Measurements from ENCODE around the gene TUBD1. TPM values are rescaled to one million over a fixed set of nuclear protein-coding genes. Genes with fewer than 3 reads are reported as not detected.

Gene TUBD1
- total RNA-seq, 1 experiment from 2014 or later: 16.1 TPM

DNA sequence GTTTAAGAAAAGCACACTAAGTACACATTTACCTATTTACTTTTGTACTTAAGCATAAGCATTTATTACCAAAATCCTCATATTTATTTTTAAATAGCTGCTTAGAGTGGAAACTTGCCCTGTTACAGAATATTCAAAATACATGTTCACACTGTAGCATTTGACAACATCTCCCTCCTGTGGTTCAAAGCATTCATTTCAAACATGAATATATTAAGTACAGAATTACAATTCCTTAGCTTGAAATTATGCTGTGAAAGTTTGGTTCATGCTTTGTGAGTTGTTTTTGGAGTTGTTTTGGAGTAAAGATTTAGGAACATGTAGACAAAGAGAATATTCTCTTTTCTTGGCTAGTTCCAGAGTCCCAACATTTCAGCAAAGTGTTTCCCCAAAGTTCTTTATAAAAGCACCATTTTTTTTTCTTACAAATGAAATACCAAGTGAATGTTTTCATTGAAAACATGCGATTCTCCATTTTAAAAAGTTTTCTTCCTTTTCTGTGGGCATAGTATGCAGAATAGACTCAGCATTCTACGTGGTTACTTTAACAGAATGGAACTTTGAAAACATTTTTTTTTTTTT lies 33.2 kb downstream of the TUBD1 start:
- Histone ChIP-seq H3K9me3 (ENCODE audit: low read depth, low read length, poor library complexity, severe bottlenecking) (no peaks in the 10 kb centered on the region), H3K27me3 (replicated peaks; ENCODE audit: insufficient read depth, low read depth, low read length, poor library complexity) (no peaks in the 10 kb centered on the region), H3K4me3 (ENCODE audit: low read depth, low read length, poor library complexity, severe bottlenecking) (no peak overlapping the region), H3K36me3 (ENCODE audit: insufficient read depth, low read length, poor library complexity, severe bottlenecking) (peaks cover 5% of the 10 kb centered on the region), H3K4me1 (ENCODE audit: insufficient read depth, low read length, poor library complexity, severe bottlenecking) (peaks cover 5% of the 10 kb centered on the region), H3K27ac (ENCODE audit: low read depth, low read length, poor library complexity, severe bottlenecking) (no peak overlapping the region)
- CTCF ChIA-PET: interaction anchor here (0.5 to 1.7 kb wide), 6 partner anchors 11 to 123 kb away, joined by 3 to 5 read pairs (median 4); partner anchors contain the start of gene TUBD1
- POLR2A ChIA-PET (ENCODE audit: low non-redundant PET): interaction anchor here (0.7 kb wide), 1 partner anchor 107 kb away, joined by 6 read pairs; no protein-coding TSS in a partner anchor
- TF ChIP-seq EZH2 (IDR thresholded peaks at IDR 0.05; ENCODE audit: borderline replicate concordance, low read depth, low read length, poor library complexity, severe bottlenecking): no peak
- TF ChIP-seq, protein P1, sequence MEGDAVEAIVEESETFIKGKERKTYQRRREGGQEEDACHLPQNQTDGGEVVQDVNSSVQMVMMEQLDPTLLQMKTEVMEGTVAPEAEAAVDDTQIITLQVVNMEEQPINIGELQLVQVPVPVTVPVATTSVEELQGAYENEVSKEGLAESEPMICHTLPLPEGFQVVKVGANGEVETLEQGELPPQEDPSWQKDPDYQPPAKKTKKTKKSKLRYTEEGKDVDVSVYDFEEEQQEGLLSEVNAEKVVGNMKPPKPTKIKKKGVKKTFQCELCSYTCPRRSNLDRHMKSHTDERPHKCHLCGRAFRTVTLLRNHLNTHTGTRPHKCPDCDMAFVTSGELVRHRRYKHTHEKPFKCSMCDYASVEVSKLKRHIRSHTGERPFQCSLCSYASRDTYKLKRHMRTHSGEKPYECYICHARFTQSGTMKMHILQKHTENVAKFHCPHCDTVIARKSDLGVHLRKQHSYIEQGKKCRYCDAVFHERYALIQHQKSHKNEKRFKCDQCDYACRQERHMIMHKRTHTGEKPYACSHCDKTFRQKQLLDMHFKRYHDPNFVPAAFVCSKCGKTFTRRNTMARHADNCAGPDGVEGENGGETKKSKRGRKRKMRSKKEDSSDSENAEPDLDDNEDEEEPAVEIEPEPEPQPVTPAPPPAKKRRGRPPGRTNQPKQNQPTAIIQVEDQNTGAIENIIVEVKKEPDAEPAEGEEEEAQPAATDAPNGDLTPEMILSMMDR (conservative IDR thresholded peaks at IDR 0.05; ENCODE audit: low read depth, low read length): peak; percentile 71
- intact Hi-C loops (cut with micrococcal nuclease; ENCODE audit: unreplicated experiment): loop anchor here (2.0 kb wide), 1 partner anchor 107 kb away; no protein-coding TSS in a partner anchor
- TSS peak; percentile 42 for BruUV-seq (replicated peaks)
- peak; percentile 71 for DNase-seq (ENCODE audit: low spot score)

DNA sequence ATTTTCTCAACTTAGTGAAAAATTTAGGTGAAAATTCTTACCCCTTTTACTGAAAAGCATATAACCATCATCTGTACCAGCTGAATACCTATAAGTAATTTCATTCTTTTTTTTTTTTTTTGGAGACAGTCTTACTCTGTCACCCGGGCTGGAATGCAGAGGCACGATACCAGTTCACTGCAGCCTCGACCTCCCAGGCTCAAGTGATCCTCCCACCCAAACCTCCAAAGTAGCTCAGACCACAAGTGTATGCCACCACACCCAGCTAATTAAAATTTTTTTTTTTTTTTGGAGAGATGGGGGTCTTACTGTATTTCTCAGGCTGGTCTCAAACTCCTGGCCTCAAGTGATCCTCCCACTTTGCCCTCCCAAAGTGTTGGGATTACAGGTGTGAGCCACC lies 33.8 kb downstream of the TUBD1 start:
- ChIA-PET POLR2A (ENCODE audit: low non-redundant PET) (interaction anchor here (0.7 kb wide), 1 partner anchor 107 kb away, joined by 6 read pairs; no protein-coding TSS in a partner anchor), CTCF (interaction anchor here (0.6 to 1.7 kb wide), 5 partner anchors 10 to 1196 kb away, joined by 3 to 5 read pairs (median 4); partner anchors contain the start of gene TUBD1)
- DNase-seq (ENCODE audit: low spot score): no peak
- TF ChIP-seq, protein P1 (conservative IDR thresholded peaks at IDR 0.05; ENCODE audit: low read depth, low read length): no peak
- no peak for TF ChIP-seq EZH2 (IDR thresholded peaks at IDR 0.05; ENCODE audit: borderline replicate concordance, low read depth, low read length, poor library complexity, severe bottlenecking)
- intact Hi-C loops (cut with micrococcal nuclease; ENCODE audit: unreplicated experiment): loop anchor here (2.0 kb wide), 1 partner anchor 106 kb away; no protein-coding TSS in a partner anchor
- no TSS peak for BruUV-seq (replicated peaks)
- H3K36me3 ChIP-seq (ENCODE audit: insufficient read depth, low read length, poor library complexity, severe bottlenecking): peaks cover 5% of the 10 kb centered on the region
- no peak overlapping the region for H3K4me3 ChIP-seq (ENCODE audit: low read depth, low read length, poor library complexity, severe bottlenecking)
- peaks cover 5% of the 10 kb centered on the region for H3K4me1 ChIP-seq (ENCODE audit: insufficient read depth, low read length, poor library complexity, severe bottlenecking)
- no peaks in the 10 kb centered on the region for H3K9me3 ChIP-seq (ENCODE audit: low read depth, low read length, poor library complexity, severe bottlenecking)
- no peaks in the 10 kb centered on the region for H3K27me3 ChIP-seq (replicated peaks; ENCODE audit: insufficient read depth, low read depth, low read length, poor library complexity)
- H3K27ac ChIP-seq (ENCODE audit: low read depth, low read length, poor library complexity, severe bottlenecking): no peak overlapping the region

DNA sequence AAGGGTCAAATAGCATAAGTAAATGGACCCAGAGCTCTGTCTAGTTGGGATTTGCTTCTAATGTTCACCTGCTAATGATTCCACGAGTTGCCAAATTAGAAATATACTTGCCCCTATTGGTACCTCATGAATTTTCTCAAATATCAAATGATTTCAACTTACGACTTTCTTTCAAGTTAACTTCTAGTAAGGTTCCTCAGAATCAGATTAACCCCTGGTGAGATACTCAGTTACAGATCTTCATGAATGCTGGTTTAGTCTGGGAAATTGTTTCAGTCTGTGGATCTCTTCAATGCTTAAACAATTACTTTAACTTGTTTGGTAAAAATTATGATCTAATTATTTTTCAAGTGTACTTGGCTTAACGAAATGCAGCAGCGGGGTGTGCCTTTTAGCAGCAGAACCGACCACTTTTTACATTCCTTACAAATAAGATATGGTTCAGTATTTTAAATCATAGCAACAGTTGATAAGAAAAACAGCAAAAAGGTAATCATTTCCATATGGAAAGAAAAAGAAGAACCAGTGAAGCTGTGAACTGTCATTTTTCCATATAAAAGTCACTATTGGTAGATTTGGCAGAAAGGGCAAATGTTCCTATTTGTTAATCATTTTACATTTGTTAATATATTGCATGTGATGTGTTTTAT lies 34.5 kb downstream of the TUBD1 start:
- Histone ChIP-seq H3K4me1 (ENCODE audit: insufficient read depth, low read length, poor library complexity, severe bottlenecking) (peaks cover 5% of the 10 kb centered on the region), H3K27ac (ENCODE audit: low read depth, low read length, poor library complexity, severe bottlenecking) (no peak overlapping the region), H3K27me3 (replicated peaks; ENCODE audit: insufficient read depth, low read depth, low read length, poor library complexity) (no peaks in the 10 kb centered on the region), H3K9me3 (ENCODE audit: low read depth, low read length, poor library complexity, severe bottlenecking) (no peaks in the 10 kb centered on the region), H3K36me3 (ENCODE audit: insufficient read depth, low read length, poor library complexity, severe bottlenecking) (peaks cover 5% of the 10 kb centered on the region), H3K4me3 (ENCODE audit: low read depth, low read length, poor library complexity, severe bottlenecking) (no peak overlapping the region)
- intact Hi-C loops (cut with micrococcal nuclease; ENCODE audit: unreplicated experiment): loop anchor here (2.0 kb wide), 1 partner anchor 105 kb away; no protein-coding TSS in a partner anchor
- TF ChIP-seq, protein P1 (conservative IDR thresholded peaks at IDR 0.05; ENCODE audit: low read depth, low read length): no peak
- no peak for TF ChIP-seq EZH2 (IDR thresholded peaks at IDR 0.05; ENCODE audit: borderline replicate concordance, low read depth, low read length, poor library complexity, severe bottlenecking)
- ChIA-PET POLR2A (ENCODE audit: low non-redundant PET) (no interaction called here), CTCF (interaction anchor here (0.6 to 1.7 kb wide), 3 partner anchors 9 to 1195 kb away, joined by 3 to 5 read pairs (median 4); no protein-coding TSS in a partner anchor)
- DNase-seq (ENCODE audit: low spot score): no peak
- no TSS peak for BruUV-seq (replicated peaks)

All from A673 (cell line).